ENCODE results near the gene DNAJC22. TPM values are rescaled to one million over a fixed set of nuclear protein-coding genes. Genes with fewer than 3 reads are reported as not detected.

Gene DNAJC22
- total and polyA plus RNA-seq, 2 of the 13 experiments (the other 11 are each of a cell fraction or from before 2014, with no cell fraction given) = 25.2 to 31.7 TPM

DNA sequence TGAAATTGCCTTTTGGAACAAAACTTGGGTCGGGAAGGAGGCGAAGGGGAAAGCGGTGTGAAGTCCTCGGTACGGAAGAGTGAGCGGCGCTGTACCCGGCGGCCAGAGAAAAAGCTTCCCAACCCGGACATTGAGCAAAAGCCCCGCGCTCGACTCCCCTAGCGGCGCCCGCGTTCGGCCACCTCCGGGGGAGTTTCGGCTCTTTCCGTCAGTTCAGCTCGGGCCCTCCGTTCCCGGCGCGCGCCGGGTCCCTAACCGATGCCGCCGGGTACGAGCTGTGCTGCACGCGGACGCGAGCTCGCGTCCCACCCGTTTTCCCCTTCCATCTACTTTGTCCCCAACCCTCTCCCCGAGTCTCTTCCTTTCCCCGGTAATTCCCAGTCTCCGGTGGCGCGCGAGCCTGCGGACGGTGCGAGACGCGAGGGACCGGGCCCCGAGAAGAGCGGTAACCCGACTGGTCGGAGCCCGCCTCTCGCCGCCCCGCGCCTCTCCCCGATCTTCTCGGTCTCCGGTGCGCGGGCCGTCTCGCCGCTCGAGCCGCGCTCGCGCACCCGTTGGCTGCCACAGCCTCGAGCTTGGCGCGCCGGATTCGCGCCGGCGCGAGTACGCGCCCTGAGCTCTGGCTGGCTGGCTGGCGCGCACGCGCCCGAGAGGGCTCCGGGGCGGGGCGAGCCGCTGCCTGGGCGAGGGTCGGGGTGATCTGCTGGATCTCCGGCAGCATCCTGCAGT is 20.1 kb downstream of the DNAJC22 start (continued):
- TF ChIP-seq, protein P1, sequence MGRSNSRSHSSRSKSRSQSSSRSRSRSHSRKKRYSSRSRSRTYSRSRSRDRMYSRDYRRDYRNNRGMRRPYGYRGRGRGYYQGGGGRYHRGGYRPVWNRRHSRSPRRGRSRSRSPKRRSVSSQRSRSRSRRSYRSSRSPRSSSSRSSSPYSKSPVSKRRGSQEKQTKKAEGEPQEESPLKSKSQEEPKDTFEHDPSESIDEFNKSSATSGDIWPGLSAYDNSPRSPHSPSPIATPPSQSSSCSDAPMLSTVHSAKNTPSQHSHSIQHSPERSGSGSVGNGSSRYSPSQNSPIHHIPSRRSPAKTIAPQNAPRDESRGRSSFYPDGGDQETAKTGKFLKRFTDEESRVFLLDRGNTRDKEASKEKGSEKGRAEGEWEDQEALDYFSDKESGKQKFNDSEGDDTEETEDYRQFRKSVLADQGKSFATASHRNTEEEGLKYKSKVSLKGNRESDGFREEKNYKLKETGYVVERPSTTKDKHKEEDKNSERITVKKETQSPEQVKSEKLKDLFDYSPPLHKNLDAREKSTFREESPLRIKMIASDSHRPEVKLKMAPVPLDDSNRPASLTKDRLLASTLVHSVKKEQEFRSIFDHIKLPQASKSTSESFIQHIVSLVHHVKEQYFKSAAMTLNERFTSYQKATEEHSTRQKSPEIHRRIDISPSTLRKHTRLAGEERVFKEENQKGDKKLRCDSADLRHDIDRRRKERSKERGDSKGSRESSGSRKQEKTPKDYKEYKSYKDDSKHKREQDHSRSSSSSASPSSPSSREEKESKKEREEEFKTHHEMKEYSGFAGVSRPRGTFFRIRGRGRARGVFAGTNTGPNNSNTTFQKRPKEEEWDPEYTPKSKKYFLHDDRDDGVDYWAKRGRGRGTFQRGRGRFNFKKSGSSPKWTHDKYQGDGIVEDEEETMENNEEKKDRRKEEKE (IDR thresholded peaks at IDR 0.05) = no peak
- no peak for TF ChIP-seq BCL6 (CRISPR knock-in tag; IDR thresholded peaks at IDR 0.05)
- TF ChIP-seq ZFP36 (IDR thresholded peaks at IDR 0.05; ENCODE audit: borderline replicate concordance, low read depth, low read length, partially characterized antibody) = no peak
- no peak; the same call in 1 of the 2 replicates for TF ChIP-seq SAFB2 (CRISPR knock-in tag; IDR thresholded peaks at IDR 0.05; ENCODE audit: borderline replicate concordance, low read depth)
- no peak for TF ChIP-seq ATM (IDR thresholded peaks at IDR 0.05; ENCODE audit: borderline replicate concordance)
- TF ChIP-seq AHR (CRISPR knock-in tag; IDR thresholded peaks at IDR 0.05) = peak; percentile 46; the same call in 1 of the 2 replicates
- TF ChIP-seq SOX5 (CRISPR knock-in tag; IDR thresholded peaks at IDR 0.05; ENCODE audit: borderline replicate concordance) = peak; percentile 9; the same call in 1 of the 2 replicates
- no peak for TF ChIP-seq JUND (CRISPR knock-in tag; IDR thresholded peaks at IDR 0.05)
- TF ChIP-seq, protein P2, sequence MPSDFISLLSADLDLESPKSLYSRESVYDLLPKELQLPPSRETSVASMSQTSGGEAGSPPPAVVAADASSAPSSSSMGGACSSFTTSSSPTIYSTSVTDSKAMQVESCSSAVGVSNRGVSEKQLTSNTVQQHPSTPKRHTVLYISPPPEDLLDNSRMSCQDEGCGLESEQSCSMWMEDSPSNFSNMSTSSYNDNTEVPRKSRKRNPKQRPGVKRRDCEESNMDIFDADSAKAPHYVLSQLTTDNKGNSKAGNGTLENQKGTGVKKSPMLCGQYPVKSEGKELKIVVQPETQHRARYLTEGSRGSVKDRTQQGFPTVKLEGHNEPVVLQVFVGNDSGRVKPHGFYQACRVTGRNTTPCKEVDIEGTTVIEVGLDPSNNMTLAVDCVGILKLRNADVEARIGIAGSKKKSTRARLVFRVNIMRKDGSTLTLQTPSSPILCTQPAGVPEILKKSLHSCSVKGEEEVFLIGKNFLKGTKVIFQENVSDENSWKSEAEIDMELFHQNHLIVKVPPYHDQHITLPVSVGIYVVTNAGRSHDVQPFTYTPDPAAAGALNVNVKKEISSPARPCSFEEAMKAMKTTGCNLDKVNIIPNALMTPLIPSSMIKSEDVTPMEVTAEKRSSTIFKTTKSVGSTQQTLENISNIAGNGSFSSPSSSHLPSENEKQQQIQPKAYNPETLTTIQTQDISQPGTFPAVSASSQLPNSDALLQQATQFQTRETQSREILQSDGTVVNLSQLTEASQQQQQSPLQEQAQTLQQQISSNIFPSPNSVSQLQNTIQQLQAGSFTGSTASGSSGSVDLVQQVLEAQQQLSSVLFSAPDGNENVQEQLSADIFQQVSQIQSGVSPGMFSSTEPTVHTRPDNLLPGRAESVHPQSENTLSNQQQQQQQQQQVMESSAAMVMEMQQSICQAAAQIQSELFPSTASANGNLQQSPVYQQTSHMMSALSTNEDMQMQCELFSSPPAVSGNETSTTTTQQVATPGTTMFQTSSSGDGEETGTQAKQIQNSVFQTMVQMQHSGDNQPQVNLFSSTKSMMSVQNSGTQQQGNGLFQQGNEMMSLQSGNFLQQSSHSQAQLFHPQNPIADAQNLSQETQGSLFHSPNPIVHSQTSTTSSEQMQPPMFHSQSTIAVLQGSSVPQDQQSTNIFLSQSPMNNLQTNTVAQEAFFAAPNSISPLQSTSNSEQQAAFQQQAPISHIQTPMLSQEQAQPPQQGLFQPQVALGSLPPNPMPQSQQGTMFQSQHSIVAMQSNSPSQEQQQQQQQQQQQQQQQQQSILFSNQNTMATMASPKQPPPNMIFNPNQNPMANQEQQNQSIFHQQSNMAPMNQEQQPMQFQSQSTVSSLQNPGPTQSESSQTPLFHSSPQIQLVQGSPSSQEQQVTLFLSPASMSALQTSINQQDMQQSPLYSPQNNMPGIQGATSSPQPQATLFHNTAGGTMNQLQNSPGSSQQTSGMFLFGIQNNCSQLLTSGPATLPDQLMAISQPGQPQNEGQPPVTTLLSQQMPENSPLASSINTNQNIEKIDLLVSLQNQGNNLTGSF (CRISPR knock-in tag; IDR thresholded peaks at IDR 0.05) = peak; percentile 43; the same call in 1 of the 2 replicates
- TF ChIP-seq, protein P3, sequence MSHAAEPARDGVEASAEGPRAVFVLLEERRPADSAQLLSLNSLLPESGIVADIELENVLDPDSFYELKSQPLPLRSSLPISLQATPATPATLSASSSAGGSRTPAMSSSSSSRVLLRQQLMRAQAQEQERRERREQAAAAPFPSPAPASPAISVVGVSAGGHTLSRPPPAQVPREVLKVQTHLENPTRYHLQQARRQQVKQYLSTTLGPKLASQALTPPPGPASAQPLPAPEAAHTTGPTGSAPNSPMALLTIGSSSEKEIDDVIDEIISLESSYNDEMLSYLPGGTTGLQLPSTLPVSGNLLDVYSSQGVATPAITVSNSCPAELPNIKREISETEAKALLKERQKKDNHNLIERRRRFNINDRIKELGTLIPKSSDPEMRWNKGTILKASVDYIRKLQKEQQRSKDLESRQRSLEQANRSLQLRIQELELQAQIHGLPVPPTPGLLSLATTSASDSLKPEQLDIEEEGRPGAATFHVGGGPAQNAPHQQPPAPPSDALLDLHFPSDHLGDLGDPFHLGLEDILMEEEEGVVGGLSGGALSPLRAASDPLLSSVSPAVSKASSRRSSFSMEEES (CRISPR knock-in tag; IDR thresholded peaks at IDR 0.05) = no peak
- no peak for TF ChIP-seq EP300 (IDR thresholded peaks at IDR 0.05; ENCODE audit: low read depth in 2 of 2, low read length in 2 of 2)
- no peak for TF ChIP-seq EP300 (CRISPR knock-in tag; IDR thresholded peaks at IDR 0.05; ENCODE audit: borderline replicate concordance)
- no peak for TF ChIP-seq ZNF180 (CRISPR knock-in tag; IDR thresholded peaks at IDR 0.05; ENCODE audit: borderline replicate concordance, low read depth)
- TF ChIP-seq TAF15 (IDR thresholded peaks at IDR 0.05; ENCODE audit: low read depth, low read length, poor library complexity, severe bottlenecking) = no peak
- no peak for TF ChIP-seq ZNF615 (CRISPR knock-in tag; IDR thresholded peaks at IDR 0.05; ENCODE audit: borderline replicate concordance)
- TF ChIP-seq, protein P4, sequence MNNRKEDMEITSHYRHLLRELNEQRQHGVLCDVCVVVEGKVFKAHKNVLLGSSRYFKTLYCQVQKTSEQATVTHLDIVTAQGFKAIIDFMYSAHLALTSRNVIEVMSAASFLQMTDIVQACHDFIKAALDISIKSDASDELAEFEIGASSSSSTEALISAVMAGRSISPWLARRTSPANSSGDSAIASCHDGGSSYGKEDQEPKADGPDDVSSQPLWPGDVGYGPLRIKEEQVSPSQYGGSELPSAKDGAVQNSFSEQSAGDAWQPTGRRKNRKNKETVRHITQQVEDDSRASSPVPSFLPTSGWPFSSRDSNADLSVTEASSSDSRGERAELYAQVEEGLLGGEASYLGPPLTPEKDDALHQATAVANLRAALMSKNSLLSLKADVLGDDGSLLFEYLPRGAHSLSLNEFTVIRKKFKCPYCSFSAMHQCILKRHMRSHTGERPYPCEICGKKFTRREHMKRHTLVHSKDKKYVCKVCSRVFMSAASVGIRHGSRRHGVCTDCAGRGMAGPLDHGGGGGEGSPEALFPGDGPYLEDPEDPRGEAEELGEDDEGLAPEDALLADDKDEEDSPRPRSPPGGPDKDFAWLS (CRISPR knock-in tag; IDR thresholded peaks at IDR 0.05; ENCODE audit: borderline replicate concordance) = no peak
- peak; percentile 92 for TF ChIP-seq ZNF605 (CRISPR knock-in tag; IDR thresholded peaks at IDR 0.05)
- TF ChIP-seq PHB2 (IDR thresholded peaks at IDR 0.05; ENCODE audit: partially characterized antibody) = no peak
